Activated naive CD4-positive, alpha-beta T cell treated with anti-CD3 and anti-CD28 coated beads, Interleukin-2, amount 10 ng/mL, durations not matched to agents 5 hours and 36 hours (primary cell): ENCODE results near the gene PRKCH. TPM values are rescaled to one million over a fixed set of nuclear protein-coding genes. Genes with fewer than 3 reads are reported as not detected.

Experiments used
- total RNA-seq, 2 experiments: library from RNA; stranded (reverse); gene quantifications; one replicate each; pipeline ENCODE4 v1.2.3, GENCODE V29; 2021

Gene PRKCH
- 100 to 1,000 TPM; 197 to 200 TPM for total RNA-seq

DNA sequence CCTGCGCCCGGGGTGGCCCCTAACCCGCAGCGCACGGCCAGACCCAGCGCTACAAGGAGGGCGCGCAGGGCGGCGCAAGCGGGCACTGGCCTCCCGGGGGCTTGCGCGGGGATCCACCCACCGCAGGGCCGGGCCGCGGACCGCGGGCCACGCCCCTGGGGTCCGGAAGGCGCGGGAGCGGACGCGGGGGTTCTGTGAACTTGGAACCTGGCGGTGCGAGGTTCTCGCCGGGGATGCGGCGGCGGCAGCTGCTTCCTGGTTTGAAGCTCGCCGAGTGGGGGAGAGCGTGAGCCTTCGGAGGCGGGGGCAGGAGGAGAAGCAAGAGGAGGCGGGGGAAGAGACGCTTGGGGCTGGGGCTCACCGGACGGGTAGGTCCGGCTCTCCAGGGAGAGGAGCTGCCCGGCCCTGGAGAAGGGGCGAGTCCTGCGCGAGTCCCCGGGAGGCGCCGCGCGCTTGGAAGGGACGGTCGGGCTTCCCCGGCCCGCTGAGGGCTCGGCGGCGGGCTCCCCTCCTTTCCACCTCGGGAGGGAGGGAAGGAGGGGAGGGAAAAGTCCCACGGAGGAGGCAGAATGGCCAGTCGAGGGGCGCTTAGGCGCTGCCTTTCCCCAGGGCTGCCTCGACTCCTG is at the start of gene PRKCH:
Gene PRKCH (plus strand): TSS at position 195 of the 626 bp plus-strand sequence. CDS start 523 bp downstream, outside the sequence.

DNA sequence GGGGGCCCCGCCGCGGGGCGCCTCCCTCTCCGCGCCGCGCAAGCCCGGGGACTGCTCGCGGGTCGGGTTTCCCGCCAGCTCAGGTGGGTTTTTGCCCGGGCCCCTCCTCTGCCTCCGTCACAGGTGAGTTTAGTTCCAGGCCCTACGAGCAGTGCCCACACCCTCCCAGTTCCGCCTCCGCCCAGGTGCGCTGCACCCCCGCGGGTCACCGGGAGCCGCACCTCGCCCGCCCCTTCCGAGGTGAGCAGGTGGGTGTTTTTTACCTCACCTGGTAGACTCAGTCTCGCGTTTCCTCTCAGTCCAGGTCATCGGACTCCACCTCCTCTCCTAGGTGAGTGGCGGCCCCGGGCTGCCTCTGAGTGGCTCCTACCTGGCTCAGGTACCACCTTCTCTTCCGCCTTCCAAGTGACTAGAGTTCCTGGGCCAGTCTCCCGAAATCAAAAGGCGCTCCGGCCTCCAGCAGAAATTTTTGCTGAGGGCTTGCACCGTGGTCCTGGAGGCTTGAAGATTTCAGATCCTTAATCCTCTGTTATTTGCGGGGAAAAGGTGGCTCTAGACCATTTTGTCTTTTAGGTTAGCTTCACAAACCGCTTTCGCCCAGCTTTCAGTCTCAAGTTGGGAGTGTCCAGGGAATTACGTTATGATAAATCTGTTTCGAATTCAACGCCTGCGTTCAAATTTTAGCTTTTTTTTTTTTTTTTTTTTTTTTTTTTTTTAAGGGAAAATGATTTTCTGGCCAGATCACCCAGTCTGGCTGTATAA is 40.0 kb upstream of the PRKCH start, which contains the start of gene TMEM30B:
Gene TMEM30B (minus strand): TSS at position 153 of the 762 bp plus-strand sequence. CDS start 191 bp downstream, outside the sequence.

Other genes starting within 250 kb of the PRKCH start
- gene TMEM30B, start 40.2 kb upstream of the PRKCH start, total RNA-seq = under 1 TPM; 0.39 to 0.55 TPM